GM19239 (cell line): ENCODE measurements around the gene PLEKHS1.
"Not testable (repeated sequence)": the region's sequence is repeated elsewhere in the genome, so short reads cannot be mapped to it uniquely, and the experiment has no call there.

ENCODE experiments used
- DNase-seq: peaks from one replicate; pipeline ENCODE4 v3.0.0; 2011; ENCODE audit warnings: low spot score; ENCODE audit not compliant: insufficient read length
- FAIRE-seq: peaks from 2 replicates; lab custom pipeline; 2011; peaks lifted over from hg19 to GRCh38; lab: Jason Lieb, UNC

The PLEKHS1 gene

GRCh38 chr10:113739031-113739430 lies 12.5 kb upstream of the PLEKHS1 start:
- no peak for DNase-seq
- no peak for FAIRE-seq

GRCh38 chr10:113739577-113739976 lies 11.9 kb upstream of the PLEKHS1 start:
- no peak for DNase-seq
- no peak for FAIRE-seq

- DNase-seq (no peak), FAIRE-seq (no peak)
Measured at GRCh38 chr10:113740850-113741249, 10.6 kb upstream of the PLEKHS1 start.

GRCh38 chr10:113742466-113742865 lies 9.0 kb upstream of the PLEKHS1 start:
- DNase-seq (no peak), FAIRE-seq (no peak)

- FAIRE-seq: no peak
- no peak for DNase-seq
Measured at GRCh38 chr10:113743594-113743993, 7.9 kb upstream of the PLEKHS1 start.

GRCh38 chr10:113745374-113745773 lies 6.1 kb upstream of the PLEKHS1 start:
- FAIRE-seq (no peak), DNase-seq (no peak)

- FAIRE-seq (no peak), DNase-seq (no peak)
Measured at GRCh38 chr10:113746217-113746957, 5.1 kb upstream of the PLEKHS1 start.

- DNase-seq: no peak
- FAIRE-seq: no peak
Measured at GRCh38 chr10:113752553-113752952, 1.1 kb downstream of the PLEKHS1 start.

- DNase-seq (no peak), FAIRE-seq (no peak)
Measured at GRCh38 chr10:113753020-113753692, 1.7 kb downstream of the PLEKHS1 start.

GRCh38 chr10:113754125-113754524 lies 2.6 kb downstream of the PLEKHS1 start:
- FAIRE-seq: no peak
- no peak for DNase-seq

GRCh38 chr10:113754768-113755167 lies 3.3 kb downstream of the PLEKHS1 start:
- FAIRE-seq (no peak), DNase-seq (no peak)

GRCh38 chr10:113756940-113757543 lies 5.6 kb downstream of the PLEKHS1 start:
- FAIRE-seq (no peak), DNase-seq (no peak)

- FAIRE-seq (no peak), DNase-seq (no peak)
Measured at GRCh38 chr10:113762083-113762482, 10.6 kb downstream of the PLEKHS1 start.

- DNase-seq: no peak
- no peak for FAIRE-seq
Measured at GRCh38 chr10:113764582-113764981, 13.1 kb downstream of the PLEKHS1 start.

- DNase-seq (no peak), FAIRE-seq (no peak)
Measured at GRCh38 chr10:113765910-113766309, 14.4 kb downstream of the PLEKHS1 start.

- no peak for DNase-seq
Measured at GRCh38 chr10:113767222-113767621, 15.7 kb downstream of the PLEKHS1 start.

GRCh38 chr10:113770346-113770745 lies 18.9 kb downstream of the PLEKHS1 start:
- no peak for DNase-seq
- FAIRE-seq: no peak

More at GRCh38 chr10:113767222-113767621, 15.7 kb downstream of the PLEKHS1 start:
- no peak for FAIRE-seq

- not testable (repeated sequence) for FAIRE-seq, DNase-seq
Measured at GRCh38 chr10:113771131-113771530, 19.6 kb downstream of the PLEKHS1 start.

- no peak for FAIRE-seq
- DNase-seq: no peak
Measured at GRCh38 chr10:113775686-113776294, 24.3 kb downstream of the PLEKHS1 start.

- DNase-seq (no peak), FAIRE-seq (no peak)
Measured at GRCh38 chr10:113776553-113776952, 25.1 kb downstream of the PLEKHS1 start.
